HepG2 (cell line): Measurements from ENCODE around the gene TIMM44. TPM values are rescaled to one million over a fixed set of nuclear protein-coding genes. Genes with fewer than 3 reads are reported as not detected.

Experiments used
- ADNP ChIP-seq: sonication (generic); formaldehyde crosslinking; IDR thresholded peaks from 2 replicates; pipeline ENCODE4 v1.4.0; 2020; ENCODE audit warnings: missing genetic modification reagents
- AGO2 ChIP-seq: fragments of 200-400 bp; formaldehyde crosslinking; optimal IDR thresholded peaks from 2 replicates; pipeline ENCODE3; 2017; ENCODE audit warnings: mild to moderate bottlenecking, low read depth, low read length, moderate library complexity
- AKAP8 ChIP-seq: sonication (generic); formaldehyde crosslinking; IDR thresholded peaks from 2 replicates; pipeline ENCODE4 v1.5.1; 2020; ENCODE audit warnings: mild to moderate bottlenecking, missing genetic modification reagents
- CBX5 ChIP-seq: sonication (generic); formaldehyde crosslinking; IDR thresholded peaks from 2 replicates; pipeline ENCODE4 v1.4.0; 2020; ENCODE audit warnings: missing genetic modification reagents, borderline replicate concordance
- DNMT3B ChIP-seq: conservative IDR thresholded peaks from 2 replicates; pipeline ENCODE4 v1.6.1; 2016; ENCODE audit warnings: missing biosample characterization, control low read depth
- EEA1 ChIP-seq: sonication (generic); formaldehyde crosslinking; IDR thresholded peaks from 2 replicates; pipeline ENCODE4 v1.5.1; 2020; ENCODE audit warnings: mild to moderate bottlenecking, missing genetic modification reagents, borderline replicate concordance
- FOXM1 ChIP-seq: sonication (generic); formaldehyde crosslinking; IDR thresholded peaks from 2 replicates; pipeline ENCODE4 v1.5.0; 2020; ENCODE audit warnings: missing genetic modification reagents
- IKZF4 ChIP-seq: sonication (generic); formaldehyde crosslinking; IDR thresholded peaks from 2 replicates; pipeline ENCODE4 v1.5.1; 2020; ENCODE audit warnings: borderline replicate concordance, mild to moderate bottlenecking, low read depth, missing genetic modification reagents; ENCODE audit errors: not compliant biosample characterization
- KLF13 ChIP-seq: sonication (generic); formaldehyde crosslinking; IDR thresholded peaks from 2 replicates; pipeline ENCODE4 v1.4.0; 2020; ENCODE audit warnings: mild to moderate bottlenecking, missing genetic modification reagents
- MTF1 ChIP-seq: sonication (generic); formaldehyde crosslinking; IDR thresholded peaks from 2 replicates; pipeline ENCODE4 v1.5.0; 2020; ENCODE audit warnings: missing genetic modification reagents
- NFAT5 ChIP-seq: sonication (generic); formaldehyde crosslinking; IDR thresholded peaks from 2 replicates; pipeline ENCODE4 v1.4.0; 2020; ENCODE audit warnings: missing genetic modification reagents
- ONECUT2 ChIP-seq: sonication (generic); formaldehyde crosslinking; IDR thresholded peaks from 2 replicates; pipeline ENCODE4 v1.4.0; 2020; ENCODE audit warnings: missing genetic modification reagents
- PAF1 ChIP-seq: IDR thresholded peaks from 2 replicates; pipeline ENCODE4 v1.6.1; 2016; ENCODE audit warnings: missing genetic modification reagents, missing compliant biosample characterization
- RBAK ChIP-seq: sonication (generic); formaldehyde crosslinking; IDR thresholded peaks from 2 replicates; pipeline ENCODE4 v1.5.1; 2020; ENCODE audit warnings: mild to moderate bottlenecking, missing genetic modification reagents
- SMAD3 ChIP-seq: sonication (generic); formaldehyde crosslinking; IDR thresholded peaks from 2 replicates; pipeline ENCODE4 v1.4.0; 2020; ENCODE audit warnings: missing genetic modification reagents
- SP2 ChIP-seq: sonication (generic); formaldehyde crosslinking; IDR thresholded peaks from 2 replicates; pipeline ENCODE4 v1.5.1; 2020; ENCODE audit warnings: mild to moderate bottlenecking, missing genetic modification reagents
- TAF1 ChIP-seq: sonication (generic); formaldehyde crosslinking; IDR thresholded peaks from 2 replicates; pipeline ENCODE4 v1.4.0; 2020; ENCODE audit warnings: missing genetic modification reagents
- TBX2 ChIP-seq: sonication (generic); formaldehyde crosslinking; IDR thresholded peaks from 2 replicates; pipeline ENCODE4 v1.5.0; 2020; ENCODE audit warnings: missing genetic modification reagents, mild to moderate bottlenecking, borderline replicate concordance
- XBP1 ChIP-seq: sonication (generic); formaldehyde crosslinking; IDR thresholded peaks from 2 replicates; pipeline ENCODE4 v1.5.0; 2020; ENCODE audit warnings: missing genetic modification reagents
- ZBTB7A ChIP-seq: sonication (generic); formaldehyde crosslinking; IDR thresholded peaks from 2 replicates; pipeline ENCODE4 v1.8.0; 2022; ENCODE audit warnings: mild to moderate bottlenecking, missing genetic modification reagents
- ZEB1 ChIP-seq: IDR thresholded peaks from 2 replicates; pipeline ENCODE4 v1.6.1; 2012; ENCODE audit warnings: mild to moderate bottlenecking, low read depth, inconsistent platforms; ENCODE audit not compliant: insufficient replicate concordance
- ZFP41 ChIP-seq: sonication (generic); formaldehyde crosslinking; IDR thresholded peaks from 2 replicates; pipeline ENCODE4 v1.4.0; 2020; ENCODE audit warnings: mild to moderate bottlenecking, missing genetic modification reagents, borderline replicate concordance
- ZMAT3 ChIP-seq: sonication (generic); formaldehyde crosslinking; conservative IDR thresholded peaks from 2 replicates; pipeline ENCODE4 v1.7.0; 2021; ENCODE audit warnings: missing genetic modification reagents
- ZMYM2 ChIP-seq: sonication (generic); formaldehyde crosslinking; IDR thresholded peaks from 2 replicates; pipeline ENCODE4 v1.8.0; 2022; ENCODE audit warnings: mild to moderate bottlenecking, missing genetic modification reagents
- ZNF224 ChIP-seq: sonication (generic); formaldehyde crosslinking; IDR thresholded peaks from 2 replicates; pipeline ENCODE4 v1.5.0; 2020; ENCODE audit warnings: mild to moderate bottlenecking, missing genetic modification reagents
- ZNF780A ChIP-seq: sonication (generic); formaldehyde crosslinking; IDR thresholded peaks from 2 replicates; pipeline ENCODE4 v1.8.0; 2022; ENCODE audit warnings: mild to moderate bottlenecking, missing genetic modification reagents, moderate library complexity
- polyA plus RNA-seq, 8 experiments: library from polyadenylated mRNA; depleted of rRNA in 3 of 8; stranded (reverse) in 7 of 8; unstranded in 1 of 8; fragments of >200 nt; fragmentation: Illumina TruSeq in 4 of 8; extraction: Trizol in 4 of 8; gene quantifications; 2 replicates each; pipeline versions ENCODE4 v1.2.1 to v1.2.3, GENCODE V29; 2011 to 2016; ENCODE audit warnings: low read depth in 4 of 8, missing spikeins in 1 of 8, mixed read lengths in 1 of 8; ENCODE audit not compliant: insufficient read depth in 1 of 8
- total RNA-seq, 5 experiments: library from RNA; depleted of rRNA; stranded (reverse); fragments of >200 nt; fragmentation: Illumina TruSeq; extraction: Trizol; gene quantifications; 2 replicates each; pipeline ENCODE4 v1.2.3, GENCODE V29; 2016; ENCODE audit warnings: low read depth in 1 of 5

Gene TIMM44
- total and polyA plus RNA-seq, 2 of the 13 experiments (the other 11 are each of a cell fraction or from before 2014, with no cell fraction given): 42.9 to 72.6 TPM

- TF ChIP-seq NFAT5 (CRISPR knock-in tag) (0 out of 2 replicates have a peak, but pooled peaks have one; percentile 71), ZEB1 (no peak), ONECUT2 (no peak), KLF13 (CRISPR knock-in tag) (no peak), ZNF780A (CRISPR knock-in tag) (no peak; the same call in 1 of the 2 replicates), FOXM1 (CRISPR knock-in tag) (0 out of 2 replicates have a peak, but pooled peaks have one; percentile 70), TAF1 (no peak), TBX2 (CRISPR knock-in tag) (peak; percentile 63; the same call in 1 of the 2 replicates), CBX5 (no peak), AKAP8 (CRISPR knock-in tag) (0 out of 2 replicates have a peak, but pooled peaks have one; percentile 47), ZMAT3 (CRISPR knock-in tag) (peak; percentile 85), RBAK (CRISPR knock-in tag) (no peak), DNMT3B (CRISPR knock-in tag) (no peak), PAF1 (CRISPR knock-in tag) (no peak), SMAD3 (CRISPR knock-in tag) (no peak), ZNF224 (CRISPR knock-in tag) (no peak), IKZF4 (CRISPR knock-in tag) (peak; percentile 92), XBP1 (CRISPR knock-in tag) (no peak), ADNP (CRISPR knock-in tag) (no peak), EEA1 (peak; percentile 65; the same call in 1 of the 2 replicates), AGO2 (no peak), MTF1 (CRISPR knock-in tag) (0 out of 2 replicates have a peak, but pooled peaks have one; percentile 63), SP2 (CRISPR knock-in tag) (peak; percentile 41; the same call in 1 of the 2 replicates), ZMYM2 (no peak), ZBTB7A (peak; percentile 95), ZFP41 (CRISPR knock-in tag) (peak; percentile 88; the same call in 1 of the 2 replicates)
Observed at GRCh38 chr19:7925171-7925851, 18.2 kb downstream of the TIMM44 start (continued).
